Hindlimb muscle (tissue), 1 donor: ENCODE results near the gene TANGO6. TPM values are rescaled to one million over a fixed set of nuclear protein-coding genes. Genes with fewer than 3 reads are reported as not detected.

Experiments used
- DNase-seq: peaks from one replicate; pipeline ENCODE4 v3.0.0-alpha.2; 2013
- polyA plus RNA-seq: library from polyadenylated mRNA; unstranded; fragments of 120-200 nt; gene quantifications from one replicate; pipeline ENCODE4 v1.2.1, GENCODE V29; 2013; ENCODE audit not compliant: insufficient read length

Gene TANGO6
- polyA plus RNA-seq, 1 donor: 7.5 TPM

GRCh38 chr16:68910051-68910450 lies 66.7 kb downstream of the TANGO6 start:
- DNase-seq: no peak

GRCh38 chr16:68915589-68915988 lies 72.3 kb downstream of the TANGO6 start:
- DNase-seq: no peak

DNA sequence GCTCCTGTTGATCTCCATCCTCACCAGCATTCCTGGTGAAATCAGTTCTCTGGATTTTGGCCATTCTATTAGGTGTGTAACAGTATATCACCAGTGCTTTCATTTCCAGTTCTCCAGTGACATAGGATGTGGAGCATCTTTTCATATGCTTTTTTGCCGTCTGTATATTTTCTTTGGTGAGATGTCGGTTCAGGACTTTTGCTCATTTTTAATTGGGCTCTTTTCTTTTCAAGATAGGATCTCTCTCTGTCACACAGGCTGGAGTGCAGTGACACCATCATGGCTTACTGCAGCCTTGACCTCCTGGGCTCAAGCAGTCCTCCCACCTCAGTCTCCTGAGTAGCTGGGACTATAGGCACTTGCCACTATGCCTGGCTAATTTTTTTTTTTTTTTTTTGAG lies 74.2 kb downstream of the TANGO6 start:
- DNase-seq: no peak

DNA sequence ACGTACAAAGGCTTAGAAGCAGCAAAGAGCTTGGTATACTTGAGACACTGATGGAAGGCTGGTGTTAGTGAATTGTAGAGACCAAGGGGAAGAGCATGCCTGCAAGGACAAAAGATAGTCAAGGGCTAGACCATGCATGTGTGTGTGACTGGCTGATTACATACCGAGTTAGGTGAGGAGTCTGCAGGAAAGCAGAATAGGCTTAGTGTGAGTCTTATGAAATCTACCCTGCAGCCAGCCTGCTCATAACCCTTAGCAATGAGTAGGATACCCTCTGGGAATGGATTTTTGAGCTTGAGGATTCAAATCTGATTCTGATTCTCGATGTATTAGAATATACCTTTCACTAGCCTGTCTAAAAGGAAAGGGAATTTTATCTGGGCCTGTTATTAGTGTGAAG lies 77.0 kb downstream of the TANGO6 start:
- no peak for DNase-seq

DNA sequence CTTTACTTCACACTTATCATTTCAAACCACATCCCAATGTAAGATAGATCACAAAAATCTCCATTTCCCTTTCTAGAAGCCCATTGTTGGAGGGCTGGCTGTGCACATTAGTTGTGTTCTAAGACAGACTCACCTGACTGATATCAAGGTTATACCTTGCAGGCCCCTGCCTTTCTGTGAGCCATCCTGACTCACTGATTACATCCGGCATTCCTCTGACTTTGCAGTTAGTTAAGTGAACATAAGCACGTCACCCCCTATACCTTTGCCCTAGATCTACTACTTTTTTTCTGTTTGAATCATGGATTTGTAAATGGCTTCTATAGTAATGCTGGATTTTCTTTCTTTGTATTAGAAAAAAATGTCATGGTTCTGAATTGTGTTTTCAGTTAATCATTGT lies 78.3 kb downstream of the TANGO6 start:
- no peak for DNase-seq

DNA sequence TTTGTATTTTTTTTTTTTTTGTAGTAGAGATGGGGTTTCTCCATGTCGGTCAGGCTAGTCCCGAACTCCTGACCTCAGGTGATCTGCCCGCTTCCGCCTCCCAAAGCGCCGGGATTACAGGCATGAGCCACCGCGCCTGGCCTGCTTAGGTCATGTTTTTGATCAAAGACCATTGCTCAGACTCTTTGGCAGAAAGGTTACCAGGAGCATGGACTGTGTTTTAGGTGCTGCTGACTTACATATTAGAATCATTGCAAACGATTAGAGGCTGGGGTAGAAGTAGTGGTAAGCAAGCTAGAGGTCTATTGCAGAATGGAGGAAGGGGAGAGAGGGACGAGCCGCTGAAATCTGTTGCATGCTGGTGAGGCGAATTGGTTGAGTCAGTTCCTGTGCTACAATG lies 79.8 kb downstream of the TANGO6 start:
- no peak for DNase-seq

DNA sequence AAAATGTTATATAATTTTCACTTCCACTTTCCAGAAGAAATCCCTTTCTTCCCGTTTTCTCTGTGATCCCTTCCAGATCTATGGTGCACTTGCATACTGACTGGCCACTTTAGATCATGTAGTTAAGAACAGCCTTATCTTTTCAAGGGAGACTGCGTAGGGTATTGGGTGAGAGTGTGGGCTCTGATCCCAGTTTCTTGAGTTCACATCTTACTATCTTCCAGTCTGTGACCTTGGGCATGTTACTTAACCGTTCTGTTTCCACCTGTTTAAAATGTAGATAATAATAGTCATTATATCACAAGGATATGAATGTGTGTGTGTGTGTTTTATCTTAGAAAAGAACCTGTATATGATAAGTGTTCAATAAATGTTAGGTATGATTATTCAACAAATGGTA lies 83.7 kb downstream of the TANGO6 start:
- DNase-seq: no peak

DNA sequence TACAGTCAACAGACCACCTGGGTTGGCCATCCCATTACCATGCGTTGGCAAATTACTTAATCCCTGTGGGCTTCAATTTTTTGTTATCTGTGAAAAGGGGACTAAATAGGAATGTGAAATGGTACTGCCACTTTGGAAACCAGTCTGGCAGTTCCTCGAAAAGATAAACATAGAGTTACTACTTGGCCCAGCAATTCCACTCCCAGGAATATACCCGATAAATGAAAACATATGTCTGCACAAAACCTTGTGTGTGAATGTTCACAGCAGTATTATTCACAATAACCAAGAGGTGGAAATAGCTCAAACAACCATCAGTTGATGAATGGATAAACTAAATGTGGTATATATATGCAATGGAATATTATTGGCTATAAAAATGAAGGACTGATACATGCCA lies 87.9 kb downstream of the TANGO6 start:
- no peak for DNase-seq

DNA sequence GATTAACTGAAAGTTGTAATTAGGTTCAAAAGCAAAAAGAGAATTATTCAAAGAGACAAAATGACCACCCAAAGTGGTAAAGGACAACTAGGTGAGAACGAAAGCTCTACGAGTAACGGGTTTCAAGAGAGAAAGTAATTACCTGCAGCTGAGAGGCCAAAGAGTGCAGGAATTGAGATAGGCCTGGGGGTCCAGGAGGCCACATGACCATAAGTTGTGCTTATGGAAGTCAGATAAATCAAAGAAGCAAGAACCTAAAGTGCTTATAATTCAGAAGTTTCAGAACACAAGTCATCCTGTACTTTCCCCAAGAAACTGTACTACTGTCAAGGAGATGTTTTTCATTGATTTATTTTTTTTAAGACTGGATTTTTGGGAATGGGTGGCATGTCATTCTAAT lies 91.1 kb downstream of the TANGO6 start:
- DNase-seq: no peak

GRCh38 chr16:68935008-68935407 lies 91.7 kb downstream of the TANGO6 start:
- no peak for DNase-seq

DNA sequence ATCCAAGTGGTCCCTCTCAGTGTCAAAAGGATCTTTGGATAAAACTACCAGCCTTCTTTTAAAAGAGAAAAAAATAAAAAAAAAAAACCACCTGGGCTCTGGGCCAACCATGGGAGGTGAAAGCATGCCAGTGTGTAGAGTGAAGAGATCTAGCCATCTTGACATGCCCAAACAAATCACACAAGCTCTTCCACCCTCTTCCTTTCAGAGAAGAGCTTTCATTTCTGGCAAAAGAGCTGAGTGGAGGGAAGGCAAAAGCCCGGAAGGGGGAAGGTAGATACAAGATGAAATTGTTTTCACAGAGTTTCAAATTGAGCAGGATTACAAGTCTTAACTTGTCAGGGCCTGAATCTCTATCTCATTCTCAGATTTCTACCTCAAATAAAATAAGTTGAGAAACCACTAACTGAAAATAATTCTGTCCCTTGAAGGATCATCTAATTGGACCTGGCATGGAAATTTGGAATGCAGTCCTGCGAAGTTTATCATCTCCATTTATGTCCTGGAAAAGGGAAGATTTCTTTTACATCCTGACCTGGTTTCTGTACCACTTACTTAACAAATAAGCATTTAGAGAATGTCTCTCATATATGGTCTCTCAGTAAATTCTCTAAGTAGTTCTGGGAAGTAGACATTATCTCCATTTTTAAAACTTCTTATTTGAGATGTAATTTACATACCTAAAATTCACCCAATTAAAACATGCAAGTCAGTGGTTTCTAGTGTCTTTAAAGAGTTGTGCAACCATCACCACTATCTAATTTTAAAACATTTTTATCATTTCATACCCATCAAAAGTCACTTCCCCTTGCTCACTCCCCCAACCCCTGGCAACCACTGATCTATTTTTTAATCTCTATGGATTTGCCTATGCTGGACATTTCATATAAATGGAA lies 93.7 kb downstream of the TANGO6 start:
- DNase-seq: no peak

DNA sequence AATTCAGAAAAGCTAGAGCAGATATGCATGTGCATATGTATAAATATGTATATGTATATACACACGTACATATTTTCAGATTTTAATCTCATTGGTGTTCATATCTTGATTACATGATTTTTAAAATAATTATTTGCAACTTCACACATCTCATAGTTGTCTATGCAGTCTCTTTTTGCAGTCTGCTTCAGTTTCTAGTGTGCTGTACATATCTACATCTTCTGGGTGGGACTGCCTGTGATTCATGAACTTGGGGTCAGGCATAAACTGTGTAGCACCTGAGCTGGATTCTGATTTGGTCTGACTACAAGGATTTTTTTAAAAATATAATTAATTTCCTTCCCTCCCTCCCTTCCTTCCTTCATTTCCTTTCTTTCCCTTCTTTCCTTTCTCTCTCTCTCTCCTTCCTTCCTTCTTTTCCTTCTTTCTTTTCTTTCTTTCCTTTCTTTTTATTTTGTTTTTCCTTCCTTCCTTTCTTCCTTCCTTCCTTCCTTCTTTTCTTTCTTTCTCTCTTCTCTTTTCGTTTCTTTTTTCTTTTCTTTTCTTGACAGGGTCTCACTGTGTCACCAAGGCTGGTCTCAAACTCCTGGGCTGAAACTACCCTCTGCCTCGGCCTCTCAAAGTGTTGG lies 96.5 kb downstream of the TANGO6 start:
- no peak for DNase-seq

DNA sequence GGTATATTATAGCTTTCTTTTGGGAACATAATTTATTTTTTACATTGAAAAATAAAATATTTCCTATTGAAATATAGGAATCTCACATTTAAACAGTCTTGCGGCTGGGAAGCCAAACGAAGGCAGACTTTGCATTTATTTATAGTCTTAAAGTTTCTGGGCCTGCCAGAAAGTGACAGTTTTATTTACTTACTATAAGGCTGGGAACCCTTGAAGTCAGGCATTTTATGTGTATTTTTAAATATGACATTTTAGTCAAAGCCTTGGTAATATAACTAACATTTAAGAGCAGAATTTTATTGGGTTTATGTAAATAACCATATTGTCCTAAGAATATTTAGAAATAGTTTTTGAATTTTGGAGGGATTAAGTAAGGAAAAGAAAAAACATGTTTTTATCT lies 97.5 kb downstream of the TANGO6 start:
- DNase-seq: no peak

DNA sequence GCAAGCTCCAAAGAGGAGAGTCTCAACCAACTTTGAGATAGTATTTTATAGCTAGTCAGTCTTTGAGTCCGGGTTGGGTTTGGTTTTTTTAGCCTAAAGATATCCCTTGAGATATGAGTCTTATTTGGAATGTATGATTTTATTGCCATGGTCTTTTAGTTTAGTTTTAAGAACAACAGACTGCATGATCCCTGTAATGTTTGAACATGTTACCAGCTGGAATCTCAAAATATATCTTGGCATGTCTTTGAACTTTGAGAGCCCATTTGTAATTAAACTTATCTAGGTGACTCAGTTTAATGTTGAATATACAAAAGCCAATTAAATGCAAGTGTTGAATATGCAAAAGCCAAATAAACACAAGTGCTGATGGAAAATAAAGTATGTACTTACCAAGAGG lies 100.6 kb downstream of the TANGO6 start:
- no peak for DNase-seq

GRCh38 chr16:68948230-68948910 lies 105.0 kb downstream of the TANGO6 start:
- no peak for DNase-seq

DNA sequence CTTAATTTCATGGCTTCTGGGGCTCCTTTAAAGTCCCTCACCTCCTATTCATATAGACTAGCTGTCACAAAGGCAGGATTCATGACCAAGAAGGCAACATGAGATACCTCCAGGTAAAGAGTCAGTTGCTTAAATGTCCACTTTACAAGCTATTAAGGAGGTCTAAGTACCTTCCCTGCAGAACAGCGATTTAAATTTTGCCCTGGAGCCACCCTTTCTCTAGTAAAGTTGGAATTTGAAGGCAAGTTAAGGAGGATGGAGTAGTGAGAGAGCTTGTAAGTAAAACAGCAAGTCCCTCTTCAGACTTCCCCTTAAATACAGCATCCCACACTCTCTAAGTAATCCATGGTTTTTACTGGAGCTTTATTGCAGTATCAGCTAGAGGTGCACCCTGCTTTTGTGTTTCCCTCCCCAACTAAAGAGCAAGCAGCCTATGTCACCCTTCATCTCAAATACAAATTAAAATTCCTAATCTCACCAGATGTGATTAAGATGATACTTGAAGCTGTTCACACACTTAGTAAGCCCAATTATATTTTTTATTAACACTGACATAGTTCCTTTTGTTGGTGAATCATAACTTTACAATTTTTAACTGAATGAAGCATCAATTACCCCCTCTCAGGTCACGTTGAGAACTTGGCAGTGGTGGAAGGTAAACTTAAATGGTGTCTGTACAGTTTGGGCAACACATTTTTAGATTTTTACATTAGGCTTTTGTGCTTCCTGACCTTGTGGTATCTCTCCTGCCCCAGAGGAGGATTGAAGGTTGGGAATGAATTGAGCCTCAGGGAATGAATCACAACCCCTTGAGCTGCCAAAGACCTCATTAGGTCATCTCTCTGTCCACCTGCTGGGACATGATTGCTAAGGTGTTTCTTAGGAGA lies 108.9 kb downstream of the TANGO6 start:
- no peak for DNase-seq

- DNase-seq: no peak
Measured at GRCh38 chr16:68954911-68955635, 111.7 kb downstream of the TANGO6 start.

GRCh38 chr16:68960910-68961309 lies 117.6 kb downstream of the TANGO6 start:
- no peak for DNase-seq

GRCh38 chr16:68961778-68962402 lies 118.6 kb downstream of the TANGO6 start:
- no peak for DNase-seq

- no peak for DNase-seq
Measured at GRCh38 chr16:68969338-68969737, 126.0 kb downstream of the TANGO6 start.

GRCh38 chr16:68972013-68972412 lies 128.7 kb downstream of the TANGO6 start:
- no peak for DNase-seq
